22Rv1 (cell line): Measurements from ENCODE around the gene CMSS1.

Source experiments
- CTCF ChIP-seq: fragments of 450-650 bp; IDR thresholded peaks from 2 replicates; pipeline ENCODE4 v1.5.1; 2017; ENCODE audit warnings: mild to moderate bottlenecking
- ZFX ChIP-seq: fragments of 450-650 bp; IDR thresholded peaks from 2 replicates; pipeline ENCODE4 v1.6.1; 2017; ENCODE audit warnings: antibody characterized with exemption, borderline replicate concordance

GRCh38 chr3:99978221-99978620 is 160.6 kb downstream of the CMSS1 start:
- TF ChIP-seq CTCF (no peak), ZFX (no peak)
